Transverse colon (tissue), 3 donors: Measurements from ENCODE around the gene CYSTM1.

Experiments used
- EP300 ChIP-seq: sonication (generic); formaldehyde crosslinking; IDR thresholded peaks from one replicate; pipeline ENCODE4 v1.6.1; 2017; ENCODE audit warnings: antibody characterized with exemption, low read depth
- POLR2A ChIP-seq: fragments of 450-650 bp; IDR thresholded peaks from one replicate; pipeline ENCODE4 v1.6.1; 2016; ENCODE audit warnings: antibody characterized with exemption, mild to moderate bottlenecking, moderate library complexity
- TF ChIP-seq, protein P1 (sequence below), 5 experiments: fragments of 200-600 bp in 3 of 5; fragments of 450-650 bp in 2 of 5; sonication (generic) in 3 of 5; IDR thresholded peaks; 1 replicate in 2 of 5; 2 replicates in 3 of 5; pipeline ENCODE4 v1.5.1; 2016 to 2017; ENCODE audit warnings: antibody characterized with exemption in 5 of 5, inconsistent platforms in 3 of 5, mild to moderate bottlenecking in 2 of 5, moderate library complexity in 1 of 5

GRCh38 chr5:140136624-140137023 is 38.4 kb upstream of the CYSTM1 start:
- TF ChIP-seq, protein P1, sequence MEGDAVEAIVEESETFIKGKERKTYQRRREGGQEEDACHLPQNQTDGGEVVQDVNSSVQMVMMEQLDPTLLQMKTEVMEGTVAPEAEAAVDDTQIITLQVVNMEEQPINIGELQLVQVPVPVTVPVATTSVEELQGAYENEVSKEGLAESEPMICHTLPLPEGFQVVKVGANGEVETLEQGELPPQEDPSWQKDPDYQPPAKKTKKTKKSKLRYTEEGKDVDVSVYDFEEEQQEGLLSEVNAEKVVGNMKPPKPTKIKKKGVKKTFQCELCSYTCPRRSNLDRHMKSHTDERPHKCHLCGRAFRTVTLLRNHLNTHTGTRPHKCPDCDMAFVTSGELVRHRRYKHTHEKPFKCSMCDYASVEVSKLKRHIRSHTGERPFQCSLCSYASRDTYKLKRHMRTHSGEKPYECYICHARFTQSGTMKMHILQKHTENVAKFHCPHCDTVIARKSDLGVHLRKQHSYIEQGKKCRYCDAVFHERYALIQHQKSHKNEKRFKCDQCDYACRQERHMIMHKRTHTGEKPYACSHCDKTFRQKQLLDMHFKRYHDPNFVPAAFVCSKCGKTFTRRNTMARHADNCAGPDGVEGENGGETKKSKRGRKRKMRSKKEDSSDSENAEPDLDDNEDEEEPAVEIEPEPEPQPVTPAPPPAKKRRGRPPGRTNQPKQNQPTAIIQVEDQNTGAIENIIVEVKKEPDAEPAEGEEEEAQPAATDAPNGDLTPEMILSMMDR (IDR thresholded peaks at IDR 0.05) = no peak
- no peak for TF ChIP-seq POLR2A
- no peak for TF ChIP-seq EP300
